HCT116 (cell line): ENCODE measurements around the gene ARL15. TPM values are rescaled to one million over a fixed set of nuclear protein-coding genes. Genes with fewer than 3 reads are reported as not detected.

Experiments used
- ATAC-seq: fragments of 200-7000 bp; cut with Tn5 transposase; 2 replicates; pipeline ENCODE4 v1.9.1; 2020; ENCODE audit warnings: mild to moderate bottlenecking, moderate library complexity
- BruUV-seq: library from RNA; stranded (reverse); fragments of 400-500 nt; replicated peaks from 2 replicates; lab custom pipeline; 2021; lab: Mats Ljungman, UMichigan
- CTCF ChIA-PET: fragments of 300-600 bp; sonication (Branson Sonifier 250); formaldehyde crosslinking; loops from one replicate; lab custom pipeline; 2021; ENCODE audit warnings: antibody characterized with exemption; lab: Charles Lee
- POLR2A ChIA-PET: fragments of 300-600, 350-600 bp; sonication (Branson Sonifier 250); formaldehyde crosslinking; loops from one replicate; lab custom pipeline; 2021; ENCODE audit warnings: antibody characterized with exemption; lab: Charles Lee
- RAD21 ChIA-PET, 2 experiments: fragments of 300-600 bp; sonication (Branson Sonifier 250); formaldehyde crosslinking; loops; one replicate each; lab custom pipeline; 2023; ENCODE audit warnings: low total read pairs in 2 of 2; ENCODE audit not compliant: uncharacterized antibody in 2 of 2, unreplicated experiment in 2 of 2, low non-redundant PET in 1 of 2; lab: Charles Lee
- DNase-seq: peaks from one replicate; pipeline ENCODE4 v3.0.0-alpha.2; 2010; ENCODE audit warnings: low read depth, low spot score
- H2AFZ ChIP-seq: fragments of 200-600 bp; shearing (Covaris generic), sonication (generic); 2 replicates; pipeline ENCODE4 v1.6.1; 2017; ENCODE audit warnings: low read depth, mixed run types, mixed read lengths, antibody characterized with exemption, low read length; ENCODE audit not compliant: poor library complexity, severe bottlenecking
- H3K27ac ChIP-seq: 2 replicates; pipeline ENCODE4 v1.5.1; 2012; ENCODE audit warnings: low read depth, low read length
- H3K27me3 ChIP-seq: fragments of 200-600 bp; sonication (generic); 2 replicates; pipeline ENCODE4 v1.6.1; 2016; ENCODE audit warnings: mixed run types, low read length, mixed read lengths; ENCODE audit not compliant: insufficient read depth
- H3K36me3 ChIP-seq, 2 experiments: fragments of 200-500 bp in 1 of 2; fragments of 200-600 bp in 1 of 2; sonication (Bioruptor generic) in 1 of 2; sonication (generic) in 1 of 2; 2 replicates each; pipeline versions ENCODE4 v1.5.1 to v1.6.1; 2014 to 2016; ENCODE audit warnings: low read length in 2 of 2, inconsistent platforms in 1 of 2, mixed read lengths in 1 of 2, mixed run types in 1 of 2; ENCODE audit not compliant: insufficient read depth in 2 of 2, control insufficient read depth in 1 of 2
- H3K4me1 ChIP-seq, 2 experiments: fragments of 200-600 bp in 1 of 2; sonication (generic) in 1 of 2; 2 replicates each; pipeline versions ENCODE4 v1.5.1 to v1.6.1; 2012 to 2017; ENCODE audit warnings: low read length in 2 of 2, inconsistent platforms in 1 of 2, mild to moderate bottlenecking in 1 of 2, mixed read lengths in 1 of 2, mixed run types in 1 of 2, moderate library complexity in 1 of 2; ENCODE audit not compliant: insufficient read depth in 2 of 2, control insufficient read depth in 1 of 2
- H3K4me2 ChIP-seq: fragments of 200-600 bp; sonication (generic); 2 replicates; pipeline ENCODE4 v1.6.1; 2017; ENCODE audit warnings: mixed run types, low read length, mixed read lengths
- H3K4me3 ChIP-seq, 2 experiments: fragments of 200-600 bp in 1 of 2; sonication (generic) in 1 of 2; replicated peaks in 1 of 2; 2 replicates each; pipeline ENCODE4 v1.5.1; 2011 to 2016; ENCODE audit warnings: low read length in 2 of 2, control low read depth in 1 of 2, low read depth in 1 of 2, mild to moderate bottlenecking in 1 of 2, mixed read lengths in 1 of 2, mixed run types in 1 of 2
- H3K79me2 ChIP-seq: fragments of 200-600 bp; sonication (generic); 2 replicates; pipeline ENCODE4 v1.6.1; 2017; ENCODE audit warnings: mild to moderate bottlenecking, mixed run types, low read length, moderate library complexity, mixed read lengths; ENCODE audit not compliant: insufficient read depth
- H3K9ac ChIP-seq: fragments of 200-600 bp; sonication (generic); 2 replicates; pipeline ENCODE4 v1.6.1; 2016; ENCODE audit warnings: low read length, mixed read lengths
- H3K9me2 ChIP-seq: fragments of 200-600 bp; sonication (generic), shearing (Covaris generic); 2 replicates; pipeline ENCODE4 v1.6.1; 2017; ENCODE audit warnings: mixed run types, mild to moderate bottlenecking, moderate library complexity; ENCODE audit not compliant: insufficient read depth
- H3K9me3 ChIP-seq, 2 experiments: fragments of 200-500 bp in 1 of 2; fragments of 200-600 bp in 1 of 2; sonication (Bioruptor generic) in 1 of 2; sonication (generic) in 1 of 2; 2 replicates each; pipeline ENCODE4 v1.6.1; 2014 to 2017; ENCODE audit warnings: low read length in 2 of 2, mixed read lengths in 2 of 2, inconsistent platforms in 1 of 2, low read depth in 1 of 2, mild to moderate bottlenecking in 1 of 2, mixed run types in 1 of 2, moderate library complexity in 1 of 2; ENCODE audit not compliant: control insufficient read depth in 1 of 2, insufficient read depth in 1 of 2
- H4K20me1 ChIP-seq: fragments of 200-600 bp; sonication (generic), shearing (Covaris generic); 2 replicates; pipeline ENCODE4 v1.6.1; 2017; ENCODE audit warnings: mixed run types, mild to moderate bottlenecking, moderate library complexity; ENCODE audit not compliant: insufficient read depth
- CBX3 ChIP-seq: IDR thresholded peaks from 2 replicates; pipeline ENCODE4 v1.6.1; 2012; ENCODE audit warnings: low read depth
- ELF1 ChIP-seq: IDR thresholded peaks from 2 replicates; pipeline ENCODE4 v1.6.1; 2012; ENCODE audit warnings: low read depth, borderline replicate concordance
- EZH2 ChIP-seq: fragments of 200-600 bp; sonication (generic); IDR thresholded peaks from 2 replicates; pipeline ENCODE4 v1.6.1; 2017; ENCODE audit warnings: antibody characterized with exemption, mixed run types
- POLR2AphosphoS5 ChIP-seq: IDR thresholded peaks from 2 replicates; pipeline ENCODE4 v1.6.1; 2011; ENCODE audit warnings: mild to moderate bottlenecking, low read depth, low read length, moderate library complexity
- RAD21 ChIP-seq: IDR thresholded peaks from 2 replicates; pipeline ENCODE4 v1.6.1; 2012; ENCODE audit warnings: low read depth, mild to moderate bottlenecking
- SIN3A ChIP-seq: IDR thresholded peaks from 2 replicates; pipeline ENCODE4 v1.6.1; 2012; ENCODE audit warnings: low read depth
- TCF7L2 ChIP-seq: IDR thresholded peaks from 2 replicates; pipeline ENCODE4 v1.7.0; 2011; ENCODE audit warnings: borderline replicate concordance, inconsistent platforms; ENCODE audit not compliant: insufficient read depth, insufficient read length; ENCODE audit errors: extremely low read depth
- YY1 ChIP-seq: IDR thresholded peaks from 2 replicates; pipeline ENCODE4 v1.6.1; 2011; ENCODE audit warnings: low read length, low read depth, moderate library complexity, mild to moderate bottlenecking; ENCODE audit not compliant: insufficient replicate concordance; ENCODE audit errors: extremely low read depth
- ZFX ChIP-seq: fragments of 450-650 bp; IDR thresholded peaks from 2 replicates; pipeline ENCODE4 v1.6.1; 2017
- ZNF274 ChIP-seq: fragments of 200-500 bp; sonication (Bioruptor generic); IDR thresholded peaks from 2 replicates; pipeline ENCODE4 v1.6.1; 2014; ENCODE audit warnings: mild to moderate bottlenecking, low read depth, low read length, inconsistent platforms
- intact Hi-C: fragments of 100-400 bp; cut with micrococcal nuclease; formaldehyde crosslinking; loops from 2 replicates; pipeline ENCODE4 v1.10.0; 2022
- total RNA-seq: library from RNA; stranded (reverse); gene quantifications from one replicate; pipeline ENCODE4 v1.2.1, GENCODE V29; 2021; ENCODE audit not compliant: unreplicated experiment

Gene ARL15
- total RNA-seq, 1 experiment from 2014 or later: 15.0 TPM

GRCh38 chr5:53930457-53930856 is 379.9 kb downstream of the ARL15 start:
- no peak for DNase-seq
- no peak overlapping the region for H3K4me3 ChIP-seq
- no peak overlapping the region for H3K4me2 ChIP-seq
- no peak for ATAC-seq
- H3K4me1 ChIP-seq: no peaks in the 10 kb centered on the region
- BruUV-seq: no TSS peak
- ChIA-PET POLR2A (no interaction called here), RAD21 (no interaction called here), CTCF (interaction anchor here (1.2 kb wide), 1 partner anchor 11 kb away, joined by 5 read pairs; no protein-coding TSS in a partner anchor)
- no peak overlapping the region for H2AFZ ChIP-seq
- H3K79me2 ChIP-seq: no peaks in the 10 kb centered on the region
- no peak overlapping the region for H3K9ac ChIP-seq
- H4K20me1 ChIP-seq: no peaks in the 10 kb centered on the region
- H3K27ac ChIP-seq: no peak overlapping the region
- H3K9me2 ChIP-seq: no peaks in the 10 kb centered on the region
- TF ChIP-seq TCF7L2 (no peak), RAD21 (no peak), EZH2 (no peak), ZNF274 (no peak)
- no peaks in the 10 kb centered on the region for H3K36me3 ChIP-seq
- intact Hi-C loops: no loop called here
- H3K9me3 ChIP-seq: no peaks in the 10 kb centered on the region
- H3K27me3 ChIP-seq: no peaks in the 10 kb centered on the region

GRCh38 chr5:53929570-53929969 is 380.8 kb downstream of the ARL15 start:
- Histone ChIP-seq H3K4me3 (no peak overlapping the region), H3K9me2 (no peaks in the 10 kb centered on the region), H3K79me2 (no peaks in the 10 kb centered on the region), H3K4me1 (no peaks in the 10 kb centered on the region), H3K27me3 (no peaks in the 10 kb centered on the region), H2AFZ (no peak overlapping the region), H3K27ac (no peak overlapping the region), H3K4me2 (no peak overlapping the region), H4K20me1 (no peaks in the 10 kb centered on the region), H3K36me3 (no peaks in the 10 kb centered on the region), H3K9me3 (no peaks in the 10 kb centered on the region), H3K9ac (no peak overlapping the region)
- ATAC-seq: no peak
- BruUV-seq: no TSS peak
- intact Hi-C loops: no loop called here
- TF ChIP-seq ELF1 (no peak), YY1 (no peak), CBX3 (no peak), SIN3A (no peak), ZFX (no peak), POLR2AphosphoS5 (no peak), ZNF274 (no peak)
- DNase-seq: no peak
- ChIA-PET POLR2A (no interaction called here), RAD21 (no interaction called here), CTCF (no interaction called here)
